ENCODE measurements around the gene ANKRD2.

ANKRD2 gene

GRCh38 chr10:97597778-97598177, 25.2 kb downstream of the ANKRD2 start:
- no peak for DNase-seq (ENCODE audit: low spot score)

GRCh38 chr10:97598407-97599271, 26.1 kb downstream of the ANKRD2 start:
- no peak for DNase-seq (ENCODE audit: low spot score)

- no peak for DNase-seq (ENCODE audit: low spot score)
Observed at GRCh38 chr10:97599272-97599619, 26.7 kb downstream of the ANKRD2 start.

- DNase-seq (ENCODE audit: low spot score), result no peak
Observed at GRCh38 chr10:97600616-97601015, 28.0 kb downstream of the ANKRD2 start.

GRCh38 chr10:97601268-97602215, 29.0 kb downstream of the ANKRD2 start:
- no peak for DNase-seq (ENCODE audit: low spot score)

- no peak for DNase-seq (ENCODE audit: low spot score)
Observed at GRCh38 chr10:97607095-97607636, 34.6 kb downstream of the ANKRD2 start.

GRCh38 chr10:97608991-97609561, 36.5 kb downstream of the ANKRD2 start:
- DNase-seq (ENCODE audit: low spot score), result no peak

GRCh38 chr10:97611473-97611872, 38.9 kb downstream of the ANKRD2 start:
- no peak for DNase-seq (ENCODE audit: low spot score)

- DNase-seq (ENCODE audit: low spot score), result no peak
Observed at GRCh38 chr10:97612386-97612785, 39.8 kb downstream of the ANKRD2 start.

- DNase-seq (ENCODE audit: low spot score), result no peak
Observed at GRCh38 chr10:97618285-97618684, 45.7 kb downstream of the ANKRD2 start.

- DNase-seq (ENCODE audit: low spot score), result no peak
Observed at GRCh38 chr10:97618733-97619132, 46.2 kb downstream of the ANKRD2 start.

GRCh38 chr10:97623277-97623676, 50.7 kb downstream of the ANKRD2 start:
- DNase-seq (ENCODE audit: low spot score), result no peak

GRCh38 chr10:97627731-97628130, 55.2 kb downstream of the ANKRD2 start:
- no peak for DNase-seq (ENCODE audit: low spot score)

- no peak for DNase-seq (ENCODE audit: low spot score)
Observed at GRCh38 chr10:97628228-97628627, 55.6 kb downstream of the ANKRD2 start.

GRCh38 chr10:97629289-97629688, 56.7 kb downstream of the ANKRD2 start:
- DNase-seq (ENCODE audit: low spot score), result no peak

GRCh38 chr10:97631098-97631497, 58.5 kb downstream of the ANKRD2 start:
- DNase-seq (ENCODE audit: low spot score), result no peak

- peak; percentile 94 for DNase-seq (ENCODE audit: low spot score)
Observed at GRCh38 chr10:97632949-97633884, 60.6 kb downstream of the ANKRD2 start, which contains the start of gene MORN4. MORN4 (minus strand) TSS chr10:97633500; CDS start chr10:97619653, 13,847 bp downstream.
